Omental fat pad (tissue), 3 donors: ENCODE results near the gene SMIM45.

Experiments used
- ATAC-seq: fragments of 150-250 bp; one replicate; pipeline ENCODE4 v1.9.1; 2016; ENCODE audit warnings: mild to moderate bottlenecking, moderate library complexity; ENCODE audit not compliant: low FRiP score
- DNase-seq: peaks from one replicate; pipeline ENCODE4 v3.0.0-alpha.2; 2019; ENCODE audit warnings: low spot score
- CTCF ChIP-seq, 3 donors: fragments of 450-650 bp; IDR thresholded peaks; one replicate each; pipeline ENCODE4 v1.5.1; 2016 to 2017; ENCODE audit warnings: antibody characterized with exemption in 3 of 3, mild to moderate bottlenecking in 3 of 3, moderate library complexity in 2 of 3

Gene SMIM45

GRCh38 chr22:41932353-41932752 lies 19.6 kb upstream of the SMIM45 start:
- no peak for DNase-seq
- ATAC-seq: no peak
- TF ChIP-seq CTCF (IDR thresholded peaks at IDR 0.05): no peak

GRCh38 chr22:41933411-41934177 lies 18.4 kb upstream of the SMIM45 start:
- TF ChIP-seq CTCF (IDR thresholded peaks at IDR 0.05): no peak
- DNase-seq: no peak
- no peak for ATAC-seq

GRCh38 chr22:41934284-41935014 lies 17.5 kb upstream of the SMIM45 start:
- no peak for ATAC-seq
- no peak for TF ChIP-seq CTCF (IDR thresholded peaks at IDR 0.05)
- DNase-seq: no peak

- no peak for TF ChIP-seq CTCF (IDR thresholded peaks at IDR 0.05)
- ATAC-seq: no peak
- no peak for DNase-seq
These were observed 17.0 kb upstream of the SMIM45 start for GRCh38 chr22:41935015-41935351.

- DNase-seq (no peak), ATAC-seq (no peak)
- TF ChIP-seq CTCF (IDR thresholded peaks at IDR 0.05): no peak
These were observed 16.4 kb upstream of the SMIM45 start for GRCh38 chr22:41935509-41935908.

- no peak for TF ChIP-seq CTCF (IDR thresholded peaks at IDR 0.05)
- ATAC-seq (no peak), DNase-seq (no peak)
These were observed 15.1 kb upstream of the SMIM45 start for GRCh38 chr22:41936894-41937169.
